ENCODE measurements around the gene KCNA2. TPM values are rescaled to one million over a fixed set of nuclear protein-coding genes. Genes with fewer than 3 reads are reported as not detected.

Gene KCNA2
- total and polyA plus RNA-seq, 2 of the 4 experiments (the other 2 are of a cell fraction) = not detected

- H2AFZ ChIP-seq (replicated peaks; ENCODE audit: low read length, poor library complexity) = no peak overlapping the region
- in situ Hi-C loops (cut with MboI; ENCODE audit: low sequenced_read_pairs) (no loop called here), dilution Hi-C loops (cut with HindIII; ENCODE audit: low sequenced_read_pairs, unreplicated experiment) (no loop called here), intact Hi-C loops (cut with micrococcal nuclease) (no loop called here)
- H4K8ac ChIP-seq (ENCODE audit: low read depth in 2 of 2, low read length in 2 of 2) = no peak overlapping the region
- no peak overlapping the region for H3K27ac ChIP-seq (ENCODE audit: insufficient read depth, low read length)
- H2BK120ac ChIP-seq (ENCODE audit: low read depth, low read length) = no peak overlapping the region
- H3K4me1 ChIP-seq (ENCODE audit: control insufficient read depth, insufficient read depth, low read length) = no peaks in the 10 kb centered on the region
- POLR2A ChIA-PET (ENCODE audit: unreplicated experiment) = no interaction called here
- no peak for TF ChIP-seq MAFK (IDR thresholded peaks at IDR 0.05; ENCODE audit: low read depth, low read length)
- TF ChIP-seq FOS (IDR thresholded peaks at IDR 0.05; ENCODE audit: low read depth, low read length) = no peak
- TF ChIP-seq USF2 (IDR thresholded peaks at IDR 0.05; ENCODE audit: low read depth, low read length) = no peak
- no peak for TF ChIP-seq BHLHE40 (IDR thresholded peaks at IDR 0.05; ENCODE audit: low read depth, low read length)
- TF ChIP-seq CHD1 (IDR thresholded peaks at IDR 0.05; ENCODE audit: low read depth, low read length) = no peak
- TF ChIP-seq RFX5 (IDR thresholded peaks at IDR 0.05; ENCODE audit: low read depth, low read length) = no peak
- TF ChIP-seq CEBPB (IDR thresholded peaks at IDR 0.05; ENCODE audit: low read depth, low read length) = no peak
- TF ChIP-seq MAZ (IDR thresholded peaks at IDR 0.05; ENCODE audit: borderline replicate concordance, low read depth, low read length) = no peak
- TF ChIP-seq POLR2A (IDR thresholded peaks at IDR 0.05; ENCODE audit: low read depth, low read length) = no peak
- TF ChIP-seq, protein P1, sequence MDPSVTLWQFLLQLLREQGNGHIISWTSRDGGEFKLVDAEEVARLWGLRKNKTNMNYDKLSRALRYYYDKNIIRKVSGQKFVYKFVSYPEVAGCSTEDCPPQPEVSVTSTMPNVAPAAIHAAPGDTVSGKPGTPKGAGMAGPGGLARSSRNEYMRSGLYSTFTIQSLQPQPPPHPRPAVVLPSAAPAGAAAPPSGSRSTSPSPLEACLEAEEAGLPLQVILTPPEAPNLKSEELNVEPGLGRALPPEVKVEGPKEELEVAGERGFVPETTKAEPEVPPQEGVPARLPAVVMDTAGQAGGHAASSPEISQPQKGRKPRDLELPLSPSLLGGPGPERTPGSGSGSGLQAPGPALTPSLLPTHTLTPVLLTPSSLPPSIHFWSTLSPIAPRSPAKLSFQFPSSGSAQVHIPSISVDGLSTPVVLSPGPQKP (IDR thresholded peaks at IDR 0.05; ENCODE audit: borderline replicate concordance, low read depth, low read length) = no peak
- no peak for TF ChIP-seq MXI1 (IDR thresholded peaks at IDR 0.05; ENCODE audit: borderline replicate concordance, low read depth, low read length)
- TF ChIP-seq RAD21 (IDR thresholded peaks at IDR 0.05; ENCODE audit: low read length) = no peak
- no peak for TF ChIP-seq CTCF (conservative IDR thresholded peaks at IDR 0.05; ENCODE audit: low read depth, low read length)
- TF ChIP-seq SMC3 (IDR thresholded peaks at IDR 0.05; ENCODE audit: low read depth, low read length) = no peak
- no peak for TF ChIP-seq RCOR1 (IDR thresholded peaks at IDR 0.05; ENCODE audit: insufficient replicate concordance, low read length)
- no peak overlapping the region for H3K9ac ChIP-seq (ENCODE audit: low read depth, low read length)
- WGBS, 2 experiments (ENCODE audit: extremely low coverage in 2 of 2, insufficient read length in 1 of 2) = 60% methylated on average over 1 of the region's 7 CpGs; no CpG with 5 or more reads in 1 of the 2 experiments
- H3K23ac ChIP-seq (ENCODE audit: low read depth, low read length) = no peak overlapping the region
- no peaks in the 10 kb centered on the region for H3K9me3 ChIP-seq (ENCODE audit: control insufficient read depth, insufficient read depth, low read length)
- no peaks in the 10 kb centered on the region for H3K9me1 ChIP-seq (ENCODE audit: insufficient read depth, low read length)
- no peak overlapping the region for H2BK5ac ChIP-seq (ENCODE audit: low read depth, low read length, poor library complexity, severe bottlenecking)
- H3K4me2 ChIP-seq (ENCODE audit: low read depth, low read length) = no peak overlapping the region
- no peak overlapping the region for H3K4ac ChIP-seq (ENCODE audit: low read depth, low read length)
- DNase-seq (no peak), ATAC-seq (ENCODE audit: low read depth) (no peak)
- H2BK15ac ChIP-seq (ENCODE audit: low read depth, low read length) = no peak overlapping the region
- no peak overlapping the region for H3K18ac ChIP-seq (ENCODE audit: low read depth, low read length)
- no peaks in the 10 kb centered on the region for H4K20me1 ChIP-seq (ENCODE audit: insufficient read depth, low read length)
- H3K27me3 ChIP-seq (ENCODE audit: control insufficient read depth, insufficient read depth, low read length) = peaks cover 7% of the 10 kb centered on the region
- H3K79me1 ChIP-seq (ENCODE audit: low read depth in 1 of 2, low read length in 2 of 2) = no peaks in the 10 kb centered on the region
- no peak overlapping the region for H2BK20ac ChIP-seq (ENCODE audit: low read depth, low read length)
- no peak overlapping the region for H3K14ac ChIP-seq (replicated peaks; ENCODE audit: low read depth, low read length)
- H2AK9ac ChIP-seq (replicated peaks; ENCODE audit: low read depth, low read length, poor library complexity) = no peak overlapping the region
- no peak overlapping the region for H3K4me3 ChIP-seq (ENCODE audit: insufficient read depth, low read depth, low read length)
- CTCF ChIA-PET = no interaction called here
- BruUV-seq (replicated peaks) = no TSS peak
- no peaks in the 10 kb centered on the region for H3K36me3 ChIP-seq (ENCODE audit: control insufficient read depth, insufficient read depth, low read length)
- no peak overlapping the region for H4K5ac ChIP-seq (ENCODE audit: low read depth, low read length)
- H3K56ac ChIP-seq (ENCODE audit: extremely low read depth, insufficient read depth, low read length) = no peak overlapping the region
- H2AK5ac ChIP-seq (ENCODE audit: low read depth, low read length) = no peak overlapping the region
- no peak overlapping the region for H4K91ac ChIP-seq (ENCODE audit: insufficient read depth, low read depth, low read length)
These were observed 20.7 kb upstream of the KCNA2 start for GRCh38 chr1:110626889-110627288.

Measured in IMR-90 (cell line).